ENCODE data around the gene SORCS1. TPM values are rescaled to one million over a fixed set of nuclear protein-coding genes. Genes with fewer than 3 reads are reported as not detected.

Gene SORCS1
- total and polyA plus RNA-seq, 2 of the 13 experiments (the other 11 are each of a cell fraction or from before 2014, with no cell fraction given) = not detected

DNA sequence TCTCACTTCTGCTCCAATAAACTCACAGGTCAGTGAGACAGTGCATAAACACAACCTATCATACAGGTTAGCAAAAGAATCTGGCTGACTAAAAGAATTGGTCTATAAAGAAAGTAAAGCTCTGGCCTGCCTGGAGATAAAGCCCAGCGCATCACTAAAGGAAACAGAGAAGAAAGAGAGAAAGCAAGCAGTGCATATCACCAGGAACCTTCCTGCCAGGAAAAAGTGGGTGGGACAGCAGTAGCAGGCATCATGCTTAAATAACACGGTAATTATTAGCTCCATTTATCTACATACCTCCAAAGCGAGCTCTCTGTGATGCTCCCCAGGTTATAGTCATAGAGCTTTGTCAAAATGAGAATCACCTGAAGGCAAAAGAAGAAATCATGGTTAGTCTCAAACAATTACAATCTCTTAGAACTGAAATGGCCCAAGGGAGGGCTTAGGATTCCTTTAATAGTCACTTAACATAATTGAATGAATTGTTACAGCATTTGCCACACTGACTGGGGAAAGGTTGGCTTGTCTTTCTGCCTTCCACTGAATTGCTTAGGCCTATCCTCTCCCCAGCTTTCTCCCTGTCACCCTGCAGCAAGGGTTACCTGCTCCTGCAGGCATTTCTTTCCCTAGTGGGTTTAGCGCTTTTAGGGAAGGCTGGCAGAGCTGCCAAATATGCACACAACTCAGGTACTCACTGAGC lies 208.1 kb downstream of the SORCS1 start (continued):
- TF ChIP-seq, protein P1, sequence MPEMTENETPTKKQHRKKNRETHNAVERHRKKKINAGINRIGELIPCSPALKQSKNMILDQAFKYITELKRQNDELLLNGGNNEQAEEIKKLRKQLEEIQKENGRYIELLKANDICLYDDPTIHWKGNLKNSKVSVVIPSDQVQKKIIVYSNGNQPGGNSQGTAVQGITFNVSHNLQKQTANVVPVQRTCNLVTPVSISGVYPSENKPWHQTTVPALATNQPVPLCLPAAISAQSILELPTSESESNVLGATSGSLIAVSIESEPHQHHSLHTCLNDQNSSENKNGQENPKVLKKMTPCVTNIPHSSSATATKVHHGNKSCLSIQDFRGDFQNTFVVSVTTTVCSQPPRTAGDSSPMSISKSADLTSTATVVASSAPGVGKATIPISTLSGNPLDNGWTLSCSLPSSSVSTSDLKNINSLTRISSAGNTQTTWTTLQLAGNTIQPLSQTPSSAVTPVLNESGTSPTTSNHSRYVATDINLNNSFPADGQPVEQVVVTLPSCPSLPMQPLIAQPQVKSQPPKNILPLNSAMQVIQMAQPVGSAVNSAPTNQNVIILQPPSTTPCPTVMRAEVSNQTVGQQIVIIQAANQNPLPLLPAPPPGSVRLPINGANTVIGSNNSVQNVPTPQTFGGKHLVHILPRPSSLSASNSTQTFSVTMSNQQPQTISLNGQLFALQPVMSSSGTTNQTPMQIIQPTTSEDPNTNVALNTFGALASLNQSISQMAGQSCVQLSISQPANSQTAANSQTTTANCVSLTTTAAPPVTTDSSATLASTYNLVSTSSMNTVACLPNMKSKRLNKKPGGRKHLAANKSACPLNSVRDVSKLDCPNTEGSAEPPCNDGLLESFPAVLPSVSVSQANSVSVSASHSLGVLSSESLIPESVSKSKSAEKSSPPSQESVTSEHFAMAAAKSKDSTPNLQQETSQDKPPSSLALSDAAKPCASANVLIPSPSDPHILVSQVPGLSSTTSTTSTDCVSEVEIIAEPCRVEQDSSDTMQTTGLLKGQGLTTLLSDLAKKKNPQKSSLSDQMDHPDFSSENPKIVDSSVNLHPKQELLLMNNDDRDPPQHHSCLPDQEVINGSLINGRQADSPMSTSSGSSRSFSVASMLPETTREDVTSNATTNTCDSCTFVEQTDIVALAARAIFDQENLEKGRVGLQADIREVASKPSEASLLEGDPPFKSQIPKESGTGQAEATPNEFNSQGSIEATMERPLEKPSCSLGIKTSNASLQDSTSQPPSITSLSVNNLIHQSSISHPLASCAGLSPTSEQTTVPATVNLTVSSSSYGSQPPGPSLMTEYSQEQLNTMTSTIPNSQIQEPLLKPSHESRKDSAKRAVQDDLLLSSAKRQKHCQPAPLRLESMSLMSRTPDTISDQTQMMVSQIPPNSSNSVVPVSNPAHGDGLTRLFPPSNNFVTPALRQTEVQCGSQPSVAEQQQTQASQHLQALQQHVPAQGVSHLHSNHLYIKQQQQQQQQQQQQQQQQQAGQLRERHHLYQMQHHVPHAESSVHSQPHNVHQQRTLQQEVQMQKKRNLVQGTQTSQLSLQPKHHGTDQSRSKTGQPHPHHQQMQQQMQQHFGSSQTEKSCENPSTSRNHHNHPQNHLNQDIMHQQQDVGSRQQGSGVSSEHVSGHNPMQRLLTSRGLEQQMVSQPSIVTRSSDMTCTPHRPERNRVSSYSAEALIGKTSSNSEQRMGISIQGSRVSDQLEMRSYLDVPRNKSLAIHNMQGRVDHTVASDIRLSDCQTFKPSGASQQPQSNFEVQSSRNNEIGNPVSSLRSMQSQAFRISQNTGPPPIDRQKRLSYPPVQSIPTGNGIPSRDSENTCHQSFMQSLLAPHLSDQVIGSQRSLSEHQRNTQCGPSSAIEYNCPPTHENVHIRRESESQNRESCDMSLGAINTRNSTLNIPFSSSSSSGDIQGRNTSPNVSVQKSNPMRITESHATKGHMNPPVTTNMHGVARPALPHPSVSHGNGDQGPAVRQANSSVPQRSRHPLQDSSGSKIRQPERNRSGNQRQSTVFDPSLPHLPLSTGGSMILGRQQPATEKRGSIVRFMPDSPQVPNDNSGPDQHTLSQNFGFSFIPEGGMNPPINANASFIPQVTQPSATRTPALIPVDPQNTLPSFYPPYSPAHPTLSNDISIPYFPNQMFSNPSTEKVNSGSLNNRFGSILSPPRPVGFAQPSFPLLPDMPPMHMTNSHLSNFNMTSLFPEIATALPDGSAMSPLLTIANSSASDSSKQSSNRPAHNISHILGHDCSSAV (CRISPR knock-in tag; IDR thresholded peaks at IDR 0.05; ENCODE audit: borderline replicate concordance) = no peak
- TF ChIP-seq, protein P2, sequence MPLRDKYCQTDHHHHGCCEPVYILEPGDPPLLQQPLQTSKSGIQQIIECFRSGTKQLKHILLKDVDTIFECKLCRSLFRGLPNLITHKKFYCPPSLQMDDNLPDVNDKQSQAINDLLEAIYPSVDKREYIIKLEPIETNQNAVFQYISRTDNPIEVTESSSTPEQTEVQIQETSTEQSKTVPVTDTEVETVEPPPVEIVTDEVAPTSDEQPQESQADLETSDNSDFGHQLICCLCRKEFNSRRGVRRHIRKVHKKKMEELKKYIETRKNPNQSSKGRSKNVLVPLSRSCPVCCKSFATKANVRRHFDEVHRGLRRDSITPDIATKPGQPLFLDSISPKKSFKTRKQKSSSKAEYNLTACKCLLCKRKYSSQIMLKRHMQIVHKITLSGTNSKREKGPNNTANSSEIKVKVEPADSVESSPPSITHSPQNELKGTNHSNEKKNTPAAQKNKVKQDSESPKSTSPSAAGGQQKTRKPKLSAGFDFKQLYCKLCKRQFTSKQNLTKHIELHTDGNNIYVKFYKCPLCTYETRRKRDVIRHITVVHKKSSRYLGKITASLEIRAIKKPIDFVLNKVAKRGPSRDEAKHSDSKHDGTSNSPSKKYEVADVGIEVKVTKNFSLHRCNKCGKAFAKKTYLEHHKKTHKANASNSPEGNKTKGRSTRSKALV (CRISPR knock-in tag; IDR thresholded peaks at IDR 0.05) = no peak
- TF ChIP-seq SMAD9 (CRISPR knock-in tag; IDR thresholded peaks at IDR 0.05) (no peak), TRIM24 (CRISPR knock-in tag; IDR thresholded peaks at IDR 0.05) (no peak), HMG20A (CRISPR knock-in tag; IDR thresholded peaks at IDR 0.05; ENCODE audit: borderline replicate concordance) (no peak), FOXA1 (IDR thresholded peaks at IDR 0.05) (no peak), FOXA1 (CRISPR knock-in tag; IDR thresholded peaks at IDR 0.05) (no peak), NFE2L1 (CRISPR knock-in tag; IDR thresholded peaks at IDR 0.05; ENCODE audit: borderline replicate concordance) (no peak)

All from HepG2 (cell line).